GM18507 (cell line): ENCODE measurements around the gene SLC2A14.
"Not testable (repeated sequence)": the region's sequence is repeated elsewhere in the genome, so short reads cannot be mapped to it uniquely, and the experiment has no call there.

Experiments used
- DNase-seq: peaks from one replicate; pipeline ENCODE4 v3.0.0; 2011; ENCODE audit warnings: low read depth; ENCODE audit not compliant: insufficient read length; ENCODE audit errors: extremely low spot score
- FAIRE-seq: peaks from 2 replicates; lab custom pipeline; 2011; peaks lifted over from hg19 to GRCh38; lab: Jason Lieb, UNC

Gene SLC2A14

GRCh38 chr12:7879246-7879645 is 6.5 kb upstream of the SLC2A14 start:
- no peak for DNase-seq
- no peak for FAIRE-seq

- DNase-seq (no peak), FAIRE-seq (no peak)
Observed at GRCh38 chr12:7877420-7877819, 4.7 kb upstream of the SLC2A14 start.

GRCh38 chr12:7870335-7870734 is 2.4 kb downstream of the SLC2A14 start:
- DNase-seq (no peak), FAIRE-seq (no peak)

- DNase-seq (no peak), FAIRE-seq (no peak)
Observed at GRCh38 chr12:7869137-7869536, 3.6 kb downstream of the SLC2A14 start.

GRCh38 chr12:7868391-7868790 is 4.3 kb downstream of the SLC2A14 start:
- DNase-seq (no peak), FAIRE-seq (no peak)

GRCh38 chr12:7864601-7865150 is 8.0 kb downstream of the SLC2A14 start:
- no peak for DNase-seq
- no peak for FAIRE-seq

- DNase-seq, FAIRE-seq: not testable (repeated sequence)
Observed at GRCh38 chr12:7862814-7863348, 9.8 kb downstream of the SLC2A14 start.

GRCh38 chr12:7862301-7862700 is 10.4 kb downstream of the SLC2A14 start:
- DNase-seq, FAIRE-seq: not testable (repeated sequence)

- FAIRE-seq (no peak), DNase-seq (no peak)
Observed at GRCh38 chr12:7859552-7859951, 13.2 kb downstream of the SLC2A14 start.

- no peak for FAIRE-seq
- no peak for DNase-seq
Observed at GRCh38 chr12:7857971-7858370, 14.7 kb downstream of the SLC2A14 start.

GRCh38 chr12:7856516-7856915 is 16.2 kb downstream of the SLC2A14 start:
- FAIRE-seq = no peak
- no peak for DNase-seq

GRCh38 chr12:7853557-7853956 is 19.2 kb downstream of the SLC2A14 start:
- no peak for FAIRE-seq
- no peak for DNase-seq

GRCh38 chr12:7851622-7852081 is 21.1 kb downstream of the SLC2A14 start:
- not testable (repeated sequence) for DNase-seq, FAIRE-seq

- DNase-seq, FAIRE-seq: not testable (repeated sequence)
Observed at GRCh38 chr12:7850099-7850498, 22.6 kb downstream of the SLC2A14 start.

- FAIRE-seq, DNase-seq: not testable (repeated sequence)
Observed at GRCh38 chr12:7848098-7848422, 24.7 kb downstream of the SLC2A14 start.

GRCh38 chr12:7847226-7848097 is 25.3 kb downstream of the SLC2A14 start:
- FAIRE-seq = peak; percentile 69
- DNase-seq = not testable (repeated sequence)

- DNase-seq (no peak), FAIRE-seq (no peak)
Observed at GRCh38 chr12:7844116-7844515, 28.6 kb downstream of the SLC2A14 start.

GRCh38 chr12:7843583-7843982 is 29.1 kb downstream of the SLC2A14 start:
- DNase-seq = not testable (repeated sequence)
- FAIRE-seq = peak; percentile 88

GRCh38 chr12:7843149-7843548 is 29.6 kb downstream of the SLC2A14 start:
- DNase-seq, FAIRE-seq: not testable (repeated sequence)

- FAIRE-seq, DNase-seq: not testable (repeated sequence)
Observed at GRCh38 chr12:7842444-7842843, 30.3 kb downstream of the SLC2A14 start.

GRCh38 chr12:7839848-7840247 is 32.9 kb downstream of the SLC2A14 start:
- DNase-seq, FAIRE-seq: not testable (repeated sequence)
